Liver (tissue), 10 donors: Measurements from ENCODE around the gene IL12RB2. TPM values are rescaled to one million over a fixed set of nuclear protein-coding genes. Genes with fewer than 3 reads are reported as not detected.
"Not testable (repeated sequence)": the region's sequence is repeated elsewhere in the genome, so short reads cannot be mapped to it uniquely, and the experiment has no call there.

ENCODE experiments used
- DNase-seq: peaks from one replicate; pipeline ENCODE4 v3.0.0-alpha.2; 2017; ENCODE audit warnings: low spot score
- H3K27ac ChIP-seq, 2 donors: one replicate each; pipeline ENCODE4 v1.7.0; 2013; ENCODE audit warnings: inconsistent platforms in 2 of 2, low read length in 2 of 2, control low read depth in 1 of 2, low read depth in 1 of 2, mild to moderate bottlenecking in 1 of 2
- H3K27me3 ChIP-seq, 4 donors: one replicate each; pipeline versions ENCODE4 v1.6.1 to v1.7.0; 2013; ENCODE audit warnings: low read length in 3 of 4, inconsistent platforms in 1 of 4, mild to moderate bottlenecking in 1 of 4, moderate library complexity in 1 of 4; ENCODE audit not compliant: control insufficient read depth in 4 of 4, insufficient read depth in 4 of 4
- H3K36me3 ChIP-seq, 4 donors: one replicate each; pipeline versions ENCODE4 v1.6.1 to v1.7.0; 2013; ENCODE audit warnings: low read length in 3 of 4, mild to moderate bottlenecking in 3 of 4, low read depth in 1 of 4, moderate library complexity in 1 of 4; ENCODE audit not compliant: control insufficient read depth in 4 of 4, insufficient read depth in 3 of 4
- H3K4me1 ChIP-seq, 4 donors: one replicate each; pipeline versions ENCODE4 v1.6.1 to v1.7.0; 2013; ENCODE audit warnings: low read length in 3 of 4, mild to moderate bottlenecking in 3 of 4, moderate library complexity in 1 of 4; ENCODE audit not compliant: control insufficient read depth in 4 of 4, insufficient read depth in 4 of 4
- H3K4me3 ChIP-seq, 3 donors: one replicate each; pipeline versions ENCODE4 v1.6.1 to v1.7.0; 2013; ENCODE audit warnings: low read length in 3 of 3, control low read depth in 1 of 3, low read depth in 1 of 3, mild to moderate bottlenecking in 1 of 3
- H3K9ac ChIP-seq, 2 donors: one replicate each; pipeline ENCODE4 v1.7.0; 2013; ENCODE audit warnings: low read length in 2 of 2, mild to moderate bottlenecking in 2 of 2, moderate library complexity in 2 of 2, control low read depth in 1 of 2, low read depth in 1 of 2
- H3K9me3 ChIP-seq, 4 donors: one replicate each; pipeline versions ENCODE4 v1.6.1 to v1.7.0; 2013; ENCODE audit warnings: low read length in 3 of 4; ENCODE audit not compliant: control insufficient read depth in 4 of 4
- EGR1 ChIP-seq, 2 donors: IDR thresholded peaks; 2 replicates each; pipeline ENCODE4 v1.6.1; 2016 to 2018; ENCODE audit warnings: antibody characterized with exemption in 2 of 2, low read depth in 2 of 2
- FOXA1 ChIP-seq: IDR thresholded peaks from 2 replicates; pipeline ENCODE4 v1.6.1; 2016; ENCODE audit warnings: antibody characterized with exemption
- FOXA2 ChIP-seq: IDR thresholded peaks from 2 replicates; pipeline ENCODE4 v1.6.1; 2016; ENCODE audit warnings: antibody characterized with exemption
- GABPA ChIP-seq, 2 donors: IDR thresholded peaks in 1 of 2; conservative IDR thresholded peaks in 1 of 2; 2 replicates each; pipeline ENCODE4 v1.6.1; 2016; ENCODE audit warnings: antibody characterized with exemption in 2 of 2, mild to moderate bottlenecking in 1 of 2, moderate library complexity in 1 of 2
- HNF4A ChIP-seq, 2 donors: conservative IDR thresholded peaks; 2 replicates each; pipeline ENCODE4 v1.6.1; 2016; ENCODE audit warnings: antibody characterized with exemption in 2 of 2, mild to moderate bottlenecking in 2 of 2
- HNF4G ChIP-seq: IDR thresholded peaks from 2 replicates; pipeline ENCODE4 v1.6.1; 2016; ENCODE audit warnings: antibody characterized with exemption
- JUND ChIP-seq, 2 donors: IDR thresholded peaks; 2 replicates each; pipeline ENCODE4 v1.6.1; 2016; ENCODE audit warnings: antibody characterized with exemption in 2 of 2
- NR2F2 ChIP-seq: IDR thresholded peaks from 2 replicates; pipeline ENCODE4 v1.6.1; 2016; ENCODE audit warnings: antibody characterized with exemption
- RXRA ChIP-seq, 2 donors: IDR thresholded peaks; 2 replicates each; pipeline ENCODE4 v1.6.1; 2017 to 2018; ENCODE audit warnings: antibody characterized with exemption in 2 of 2, mild to moderate bottlenecking in 1 of 2
- SP1 ChIP-seq: IDR thresholded peaks from 2 replicates; pipeline ENCODE4 v1.6.1; 2018; ENCODE audit warnings: antibody characterized with exemption, mild to moderate bottlenecking
- TAF1 ChIP-seq: conservative IDR thresholded peaks from 2 replicates; pipeline ENCODE4 v1.6.1; 2016; ENCODE audit warnings: antibody characterized with exemption, mild to moderate bottlenecking
- WGBS: extraction: QIAGEN DNeasy Blood & Tissue Kit; methylation state at CpG from one replicate; pipeline ENCODE4 v1.1.7; 2013; 5-methylcytosine and 5-hydroxymethylcytosine counted together
- polyA plus RNA-seq, 2 donors: library from polyadenylated mRNA; stranded (reverse) in 1 of 2; unstranded in 1 of 2; fragments of 200-250 nt in 1 of 2; fragments of >200 nt in 1 of 2; fragmentation: Nextera tagmentation in 1 of 2; extraction: Ambion mirVana in 1 of 2; gene quantifications; one replicate each; pipeline versions ENCODE4 v1.2.1 to v1.2.3, GENCODE V29; 2013 to 2015
- small RNA-seq: library from RNA; depleted of rRNA; stranded (forward); fragments of <200 nt; gene quantifications from one replicate; pipeline ENCODE3, GENCODE V24; 2014
- total RNA-seq, 2 donors: library from RNA; depleted of rRNA; stranded (reverse); fragments of >200 nt; gene quantifications; one replicate each; pipeline ENCODE4 v1.2.3, GENCODE V29; 2014
- TF ChIP-seq, protein P1 (sequence below): IDR thresholded peaks from 2 replicates; pipeline ENCODE4 v1.6.1; 2016; ENCODE audit warnings: antibody characterized with exemption, mild to moderate bottlenecking
- TF ChIP-seq, protein P2 (sequence below): IDR thresholded peaks from 2 replicates; pipeline ENCODE4 v1.6.1; 2016; ENCODE audit warnings: antibody characterized with exemption
- TF ChIP-seq, protein P3 (sequence below): IDR thresholded peaks from 2 replicates; pipeline ENCODE4 v1.6.1; 2016; ENCODE audit warnings: antibody characterized with exemption
- donor health status: healthy.
- donor health status: healthy.
- donor health status: healthy.
- donor health status: healthy.
- donor health status: healthy.

The IL12RB2 gene
- total and polyA plus RNA-seq, 4 donors = 0.06 to 1.3 (median 0.58) TPM

DNA sequence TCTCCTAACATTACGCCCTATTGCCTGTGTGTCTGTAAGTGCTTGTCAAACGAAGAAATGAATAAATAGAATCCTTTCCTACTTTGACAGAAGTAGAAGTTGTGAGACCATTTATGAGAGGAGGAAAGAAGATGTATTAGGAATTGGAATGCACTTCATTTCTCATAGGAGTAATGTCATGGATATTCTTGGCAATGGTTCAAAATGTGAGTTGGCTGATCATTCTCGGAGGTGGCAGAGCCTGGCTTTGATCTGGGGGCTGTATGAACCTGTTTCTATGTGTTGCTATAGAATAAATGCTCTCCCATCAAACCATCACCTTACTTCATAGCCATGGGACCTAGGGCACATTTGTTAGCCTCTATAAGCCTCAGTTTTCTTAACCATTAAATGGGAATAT is 132.7 kb downstream of the IL12RB2 start (continued):
- TF ChIP-seq, protein P1, sequence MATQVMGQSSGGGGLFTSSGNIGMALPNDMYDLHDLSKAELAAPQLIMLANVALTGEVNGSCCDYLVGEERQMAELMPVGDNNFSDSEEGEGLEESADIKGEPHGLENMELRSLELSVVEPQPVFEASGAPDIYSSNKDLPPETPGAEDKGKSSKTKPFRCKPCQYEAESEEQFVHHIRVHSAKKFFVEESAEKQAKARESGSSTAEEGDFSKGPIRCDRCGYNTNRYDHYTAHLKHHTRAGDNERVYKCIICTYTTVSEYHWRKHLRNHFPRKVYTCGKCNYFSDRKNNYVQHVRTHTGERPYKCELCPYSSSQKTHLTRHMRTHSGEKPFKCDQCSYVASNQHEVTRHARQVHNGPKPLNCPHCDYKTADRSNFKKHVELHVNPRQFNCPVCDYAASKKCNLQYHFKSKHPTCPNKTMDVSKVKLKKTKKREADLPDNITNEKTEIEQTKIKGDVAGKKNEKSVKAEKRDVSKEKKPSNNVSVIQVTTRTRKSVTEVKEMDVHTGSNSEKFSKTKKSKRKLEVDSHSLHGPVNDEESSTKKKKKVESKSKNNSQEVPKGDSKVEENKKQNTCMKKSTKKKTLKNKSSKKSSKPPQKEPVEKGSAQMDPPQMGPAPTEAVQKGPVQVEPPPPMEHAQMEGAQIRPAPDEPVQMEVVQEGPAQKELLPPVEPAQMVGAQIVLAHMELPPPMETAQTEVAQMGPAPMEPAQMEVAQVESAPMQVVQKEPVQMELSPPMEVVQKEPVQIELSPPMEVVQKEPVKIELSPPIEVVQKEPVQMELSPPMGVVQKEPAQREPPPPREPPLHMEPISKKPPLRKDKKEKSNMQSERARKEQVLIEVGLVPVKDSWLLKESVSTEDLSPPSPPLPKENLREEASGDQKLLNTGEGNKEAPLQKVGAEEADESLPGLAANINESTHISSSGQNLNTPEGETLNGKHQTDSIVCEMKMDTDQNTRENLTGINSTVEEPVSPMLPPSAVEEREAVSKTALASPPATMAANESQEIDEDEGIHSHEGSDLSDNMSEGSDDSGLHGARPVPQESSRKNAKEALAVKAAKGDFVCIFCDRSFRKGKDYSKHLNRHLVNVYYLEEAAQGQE = no peak

- no peak overlapping the region for H3K4me3 ChIP-seq
- no peak for TF ChIP-seq FOXA1
- H3K4me1 ChIP-seq = peaks cover 0 to 4% (median 0%) of the 10 kb centered on the region in 4 donors
- H3K9ac ChIP-seq = no peak overlapping the region
- peak; percentile 49 for DNase-seq
- no peaks in the 10 kb centered on the region for H3K36me3 ChIP-seq
- H3K27ac ChIP-seq = no peak overlapping the region
- H3K27me3 ChIP-seq = no peaks in the 10 kb centered on the region
- H3K9me3 ChIP-seq = no peaks in the 10 kb centered on the region
- WGBS = 41% methylated on average over 3 of the region's 3 CpGs
These were observed 133.5 kb downstream of the IL12RB2 start for GRCh38 chr1:67441183-67441582.

DNA sequence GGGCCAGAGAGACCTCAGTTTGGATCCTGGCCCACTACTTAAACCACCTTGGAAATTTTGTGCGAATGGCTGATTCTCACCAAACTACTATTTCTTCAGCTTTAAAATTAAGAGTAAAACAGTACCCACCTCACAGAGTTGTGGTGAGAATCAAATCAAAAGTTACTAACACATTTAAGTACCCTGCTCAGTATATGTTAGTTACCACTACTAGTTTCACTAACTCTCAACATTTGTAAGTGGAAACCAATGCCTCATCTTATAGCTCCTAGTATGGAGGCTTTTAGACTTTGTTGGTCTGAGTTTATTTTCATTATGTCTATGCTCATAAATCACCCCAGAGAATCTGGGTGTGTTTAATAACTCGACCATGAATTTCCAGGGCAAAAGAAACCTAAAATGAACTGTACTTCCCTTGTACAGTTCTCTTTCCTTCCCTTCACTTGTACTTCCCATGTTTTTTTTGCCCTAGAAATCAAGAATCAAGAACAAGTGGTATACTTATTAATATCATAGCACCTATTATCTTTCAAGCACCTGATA is 134.1 kb downstream of the IL12RB2 start:
- TF ChIP-seq TAF1 (no peak), FOXA2 (no peak), EGR1 (IDR thresholded peaks at IDR 0.05; ENCODE audit: low read depth in 2 of 2) (no peak), NR2F2 (no peak), HNF4G (no peak), RXRA (IDR thresholded peaks at IDR 0.05) (no peak), JUND (IDR thresholded peaks at IDR 0.05) (no peak), SP1 (no peak), GABPA (IDR thresholded peaks at IDR 0.05 in 1 of 2, conservative IDR thresholded peaks at IDR 0.05 in 1 of 2) (no peak), HNF4A (conservative IDR thresholded peaks at IDR 0.05) (no peak)
- TF ChIP-seq, protein P2, sequence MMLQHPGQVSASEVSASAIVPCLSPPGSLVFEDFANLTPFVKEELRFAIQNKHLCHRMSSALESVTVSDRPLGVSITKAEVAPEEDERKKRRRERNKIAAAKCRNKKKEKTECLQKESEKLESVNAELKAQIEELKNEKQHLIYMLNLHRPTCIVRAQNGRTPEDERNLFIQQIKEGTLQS = no peak
- TF ChIP-seq, protein P3, sequence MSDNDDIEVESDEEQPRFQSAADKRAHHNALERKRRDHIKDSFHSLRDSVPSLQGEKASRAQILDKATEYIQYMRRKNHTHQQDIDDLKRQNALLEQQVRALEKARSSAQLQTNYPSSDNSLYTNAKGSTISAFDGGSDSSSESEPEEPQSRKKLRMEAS = no peak
- WGBS = 85% methylated on average over 2 of the region's 2 CpGs
- Histone ChIP-seq H3K27me3 (no peaks in the 10 kb centered on the region), H3K9ac (no peak overlapping the region), H3K27ac (no peak overlapping the region), H3K4me1 (peaks cover 0 to 4% (median 0%) of the 10 kb centered on the region in 4 donors), H3K4me3 (no peak overlapping the region), H3K36me3 (no peaks in the 10 kb centered on the region), H3K9me3 (no peaks in the 10 kb centered on the region)
- no peak for DNase-seq

- not testable (repeated sequence) for H3K4me3 ChIP-seq, H3K9me3 ChIP-seq, H3K27ac ChIP-seq, H3K4me1 ChIP-seq, H3K36me3 ChIP-seq, H3K27me3 ChIP-seq, H3K9ac ChIP-seq, DNase-seq
- 84% methylated on average over 5 of the region's 5 CpGs for WGBS
These were observed 138.3 kb downstream of the IL12RB2 start for GRCh38 chr1:67446014-67446413.

Small RNA genes within 50 kb of the gene (small RNA-seq; reads per million reads assigned to genes)
- not detected for gene RNU4ATAC4P
- gene RNU6-387P = not detected

Other genes starting within 250 kb of the IL12RB2 start
- gene C1orf141, start 172.9 kb upstream of the IL12RB2 start, total RNA-seq = not detected
- gene C1orf141, start 172.9 kb upstream of the IL12RB2 start, polyA plus RNA-seq = not detected
- gene IL23R, start 141.4 kb upstream of the IL12RB2 start, total RNA-seq = under 1 TPM; 0.08 to 0.09 TPM
- not detected for gene IL23R, start 141.4 kb upstream of the IL12RB2 start, polyA plus RNA-seq
- 100 to 1,000 TPM; 134 to 140 TPM for gene SERBP1, start 122.5 kb downstream of the IL12RB2 start, total RNA-seq
- gene SERBP1, start 122.5 kb downstream of the IL12RB2 start, polyA plus RNA-seq = 10 to 100 TPM; 66.6 to 99.1 TPM